Measurements from ENCODE around the gene TARS3.
A peak's percentile ranks its signal among the peaks of the same experiment; 100 is the strongest.
"Not testable (repeated sequence)": the region's sequence is repeated elsewhere in the genome, so short reads cannot be mapped to it uniquely, and the experiment has no call there.

TARS3 gene

DNA sequence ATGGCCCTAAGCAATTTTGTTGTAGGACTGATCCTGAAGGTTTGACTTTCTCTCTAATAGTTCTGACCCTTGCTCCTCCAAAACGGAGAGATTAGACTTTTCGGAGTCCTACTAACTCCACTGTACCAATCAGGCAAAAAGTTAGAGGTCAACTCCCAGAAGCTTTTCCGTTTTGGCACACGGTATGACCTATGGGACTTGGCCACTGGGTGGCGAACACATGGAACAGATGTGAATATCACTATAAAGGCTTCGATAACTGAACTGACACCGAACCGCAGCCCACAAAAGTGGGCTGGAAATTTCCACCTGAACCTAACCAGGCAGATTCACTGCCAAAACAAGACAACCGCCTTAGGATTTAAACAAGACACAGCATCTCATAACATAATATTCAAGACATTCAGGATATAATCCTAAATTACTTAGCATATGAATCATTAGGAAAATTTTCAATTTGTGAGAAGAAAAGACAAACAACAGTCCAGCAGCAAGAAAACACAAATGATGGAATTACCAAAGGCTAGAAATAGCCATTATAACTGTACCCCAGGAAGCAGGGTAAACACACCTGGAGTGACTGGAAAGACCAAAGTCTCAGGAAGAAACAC is 59.9 kb downstream of the TARS3 start:
- peak; percentile 11 for DNase-seq

DNA sequence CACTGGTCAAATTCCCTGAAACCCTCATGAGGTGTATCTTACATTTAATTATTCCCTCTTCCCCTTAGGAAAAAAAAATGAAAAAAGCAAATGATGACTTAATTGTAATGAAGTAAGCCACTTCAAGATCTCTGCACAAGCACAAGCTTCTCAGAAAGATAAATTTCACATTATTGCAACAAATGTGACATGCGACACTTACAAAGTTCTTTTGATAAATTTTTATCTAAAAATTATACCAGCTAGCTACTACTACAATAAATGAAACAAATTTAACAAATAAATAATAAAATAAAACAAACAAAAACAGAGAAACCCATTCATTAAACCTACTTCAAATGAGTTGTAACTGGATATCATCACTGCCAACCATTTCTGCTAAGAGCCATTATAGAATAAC is 62.1 kb downstream of the TARS3 start:
- in situ Hi-C loops (cut with HindIII; ENCODE audit: low pct_ligation_motif_present, low pct_unique_long_range_greater_than_20kb, low sequenced_read_pairs), result no loop called here
- DNase-seq, result no peak

More for the DNA sequence above, 59.9 kb downstream of the TARS3 start:
- in situ Hi-C loops (cut with HindIII; ENCODE audit: low pct_ligation_motif_present, low pct_unique_long_range_greater_than_20kb, low sequenced_read_pairs), result no loop called here

DNA sequence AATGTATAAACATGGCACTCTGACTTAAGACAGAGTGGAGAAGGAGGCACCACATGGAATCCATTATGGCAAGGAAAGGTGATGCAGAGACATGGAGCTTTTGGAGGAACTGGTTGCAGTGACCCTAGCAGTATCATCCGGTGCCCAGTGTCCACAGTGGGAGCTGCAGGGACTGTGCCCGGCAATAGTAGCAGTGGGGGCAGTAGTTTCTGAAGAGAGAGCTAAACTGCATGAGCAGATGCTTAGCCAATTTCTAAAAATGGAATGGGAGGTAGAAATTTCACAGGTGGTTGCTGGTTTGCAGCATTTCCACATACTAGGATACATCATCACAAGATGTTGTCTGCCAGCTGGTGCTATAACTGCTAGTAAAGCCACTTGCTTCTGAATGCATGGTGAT is 64.3 kb downstream of the TARS3 start:
- no peak for DNase-seq
- in situ Hi-C loops (cut with HindIII; ENCODE audit: low pct_ligation_motif_present, low pct_unique_long_range_greater_than_20kb, low sequenced_read_pairs), result no loop called here

DNA sequence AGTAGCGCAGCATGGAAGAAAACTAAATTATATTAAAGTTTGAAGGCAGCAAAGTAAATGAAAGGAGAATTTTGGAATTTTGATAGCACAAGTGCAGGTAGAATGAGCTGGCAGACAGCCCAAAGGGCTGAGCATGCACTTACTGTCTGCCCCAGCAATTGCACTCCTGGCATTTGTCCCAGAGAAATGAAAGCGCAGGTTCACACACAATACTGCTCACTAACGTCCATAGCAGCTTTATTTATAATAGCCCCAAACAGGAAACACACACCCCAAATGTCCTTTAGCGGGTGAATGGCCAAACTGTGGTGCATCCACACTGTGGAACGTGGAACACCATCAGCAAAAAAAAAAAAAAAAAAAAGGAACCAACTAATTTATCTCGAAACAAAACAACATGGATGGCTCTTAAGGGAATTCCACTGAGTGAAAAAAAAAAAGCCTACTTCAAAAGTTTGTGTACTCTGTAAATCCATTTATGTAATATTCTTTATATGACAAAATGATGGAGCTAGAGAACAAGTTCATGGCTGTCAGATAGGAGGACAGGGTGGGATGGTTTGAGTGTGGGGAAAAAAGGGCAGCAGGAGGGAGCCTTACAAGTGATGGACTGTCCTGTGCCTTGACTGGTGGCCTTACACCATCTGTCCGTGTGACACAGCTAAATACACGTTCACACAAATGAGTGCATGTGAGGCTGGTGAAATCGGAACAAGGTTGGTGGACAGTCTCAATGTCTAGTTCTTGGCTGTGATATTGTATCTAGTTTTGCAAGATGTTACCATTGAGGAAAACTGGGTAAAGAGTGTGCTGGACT is 66.1 kb downstream of the TARS3 start:
- in situ Hi-C loops (cut with HindIII; ENCODE audit: low pct_ligation_motif_present, low pct_unique_long_range_greater_than_20kb, low sequenced_read_pairs), result no loop called here
- no peak for DNase-seq

DNA sequence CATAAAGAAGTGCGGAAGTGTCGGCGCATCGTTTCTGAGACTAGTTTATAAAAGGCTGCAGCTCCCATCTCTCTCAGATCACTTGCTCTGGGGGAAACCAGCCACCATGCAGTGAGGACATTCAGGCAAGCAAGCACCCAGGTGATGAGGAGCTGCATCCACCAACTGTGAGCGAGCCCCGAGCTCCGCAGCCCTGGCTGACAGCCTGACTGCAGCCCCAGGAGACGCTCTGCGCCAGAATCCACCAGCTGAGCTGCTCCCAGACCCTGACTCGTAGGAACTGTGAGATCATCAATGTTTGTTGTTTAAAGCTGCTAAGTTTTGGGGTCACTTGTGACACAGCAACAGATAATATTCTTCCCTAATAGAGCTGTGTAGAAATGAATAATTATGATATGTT is 67.1 kb downstream of the TARS3 start:
- in situ Hi-C loops (cut with HindIII; ENCODE audit: low pct_ligation_motif_present, low pct_unique_long_range_greater_than_20kb, low sequenced_read_pairs), result no loop called here

DNA sequence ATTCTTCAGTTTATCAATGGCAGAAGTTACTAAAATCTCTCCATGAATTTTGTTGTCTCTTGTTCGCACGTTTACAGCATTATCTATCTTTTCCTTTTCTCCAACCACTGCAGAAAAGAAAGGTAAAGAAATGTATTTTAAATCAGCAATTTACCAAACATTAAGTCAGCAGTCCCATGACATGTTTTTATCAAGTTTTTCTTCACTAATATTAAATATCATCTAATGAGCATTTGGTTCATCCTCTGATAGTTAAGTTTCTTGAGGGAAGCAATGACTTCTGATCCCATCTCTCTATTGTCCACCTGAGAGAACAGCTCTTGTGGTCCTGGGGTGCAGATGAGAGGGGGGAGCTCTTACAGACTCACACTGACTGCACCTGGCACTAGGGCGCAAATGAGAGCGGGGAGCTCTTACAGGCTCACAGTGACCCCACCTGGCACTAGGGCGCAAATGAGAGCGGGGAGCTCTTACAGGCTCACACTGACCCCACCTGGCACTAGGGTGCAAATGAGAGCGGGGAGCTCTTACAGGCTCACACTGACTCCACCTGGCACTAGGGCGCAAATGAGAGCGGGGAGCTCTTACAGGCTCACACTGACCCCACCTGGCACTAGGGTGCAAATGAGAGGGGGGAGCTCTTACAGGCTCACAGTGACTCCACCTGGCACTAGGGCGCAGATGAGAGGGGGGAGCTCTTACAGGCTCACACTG is 69.5 kb downstream of the TARS3 start:
- DNase-seq, result not testable (repeated sequence)

More for the DNA sequence above, 67.1 kb downstream of the TARS3 start:
- DNase-seq, result no peak

DNA sequence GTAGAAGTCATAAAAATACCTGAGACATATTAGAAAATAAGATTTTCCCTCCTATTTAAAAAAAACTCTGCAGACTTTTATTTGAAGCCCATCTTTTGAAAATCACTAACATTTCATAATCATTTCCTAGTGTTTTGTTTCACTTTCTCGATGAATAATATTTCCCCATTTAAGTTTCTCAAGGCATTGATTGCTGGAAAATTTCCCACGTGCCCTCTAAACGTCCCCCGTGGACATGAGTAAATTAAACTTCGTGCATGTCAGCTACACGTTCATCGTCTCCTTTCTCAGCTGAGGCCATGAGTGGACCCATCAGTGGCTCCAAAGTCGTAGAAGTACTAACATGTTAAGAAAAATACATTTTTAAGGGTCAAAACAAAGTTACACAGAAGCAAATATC is 70.1 kb downstream of the TARS3 start:
- in situ Hi-C loops (cut with HindIII; ENCODE audit: low pct_ligation_motif_present, low pct_unique_long_range_greater_than_20kb, low sequenced_read_pairs), result no loop called here
- DNase-seq, result no peak

More for the DNA sequence above, 69.5 kb downstream of the TARS3 start:
- in situ Hi-C loops (cut with HindIII; ENCODE audit: low pct_ligation_motif_present, low pct_unique_long_range_greater_than_20kb, low sequenced_read_pairs), result not testable (repeated sequence)

DNA sequence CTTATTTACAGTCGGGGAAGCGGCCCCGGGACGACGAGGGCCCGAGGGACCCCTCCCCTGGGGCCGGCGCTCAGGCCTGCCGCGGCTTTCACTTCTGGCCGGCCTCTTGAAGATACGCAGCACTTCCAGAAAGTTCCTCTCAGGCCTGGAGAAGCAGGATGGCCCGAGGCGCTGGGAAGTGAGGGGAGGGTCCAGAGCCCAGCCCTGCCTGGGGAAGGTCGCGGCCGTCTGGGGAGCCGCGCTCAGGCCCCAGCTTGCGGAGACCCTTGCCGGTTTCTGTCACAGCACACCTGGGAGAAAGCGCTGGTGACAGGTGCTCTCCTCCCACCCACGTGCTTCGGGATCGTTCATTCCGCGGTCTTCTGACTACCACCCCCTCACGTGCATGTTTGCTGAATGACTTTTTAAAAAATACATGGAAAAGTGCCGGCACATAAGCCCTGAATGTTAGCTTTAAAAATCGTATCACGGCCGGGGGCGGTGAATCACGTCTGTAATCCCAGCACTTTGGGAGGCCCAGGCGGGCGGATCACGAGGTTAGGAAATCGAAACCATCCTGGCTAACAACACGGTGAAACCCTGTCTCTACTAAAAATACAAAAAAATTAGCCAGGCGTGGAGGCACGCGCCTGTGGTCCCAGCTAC is 71.4 kb downstream of the TARS3 start:
- in situ Hi-C loops (cut with HindIII; ENCODE audit: low pct_ligation_motif_present, low pct_unique_long_range_greater_than_20kb, low sequenced_read_pairs), result no loop called here
- DNase-seq, result peak; percentile 43

DNA sequence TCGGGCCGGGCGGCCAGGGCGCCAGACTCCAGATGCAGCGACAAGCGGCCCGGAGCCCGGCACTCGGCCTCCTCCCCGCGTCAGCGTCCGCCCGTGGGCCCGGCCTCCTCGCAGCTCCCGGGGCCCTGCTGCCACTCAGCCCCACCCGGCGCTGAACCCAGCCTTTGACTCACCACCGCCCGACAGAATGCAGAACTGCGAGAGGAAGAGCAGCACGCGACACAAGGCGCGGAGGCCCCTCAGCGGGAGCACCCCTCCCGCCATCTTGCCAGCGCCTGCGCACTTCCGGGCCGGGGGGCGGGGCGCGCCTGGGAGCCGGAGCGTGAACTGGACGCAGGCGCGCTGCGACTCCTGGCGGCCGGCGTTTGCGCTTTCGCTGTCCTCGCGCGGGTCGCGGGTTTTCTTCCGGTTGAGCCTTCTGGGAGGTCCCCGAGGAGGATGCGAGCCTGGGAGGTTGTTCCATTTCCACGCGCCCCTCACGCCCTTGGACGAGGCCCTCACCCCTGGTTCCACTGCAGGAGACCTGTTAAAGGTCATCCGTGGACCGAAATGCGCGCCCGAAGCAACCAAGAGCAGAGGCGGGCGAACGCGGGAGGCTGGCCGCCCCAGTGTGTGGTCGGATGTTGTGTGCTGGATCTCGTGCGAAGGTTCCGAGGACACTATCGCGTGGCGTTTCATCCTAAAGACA is 72.0 kb downstream of the TARS3 start, which contains the start of gene TM2D3:
TSS of gene TM2D3 (minus strand) at position 284 of the 688 bp plus-strand sequence. CDS start at position 264, 20 bp downstream.
- peak; percentile 90 for DNase-seq

DNA sequence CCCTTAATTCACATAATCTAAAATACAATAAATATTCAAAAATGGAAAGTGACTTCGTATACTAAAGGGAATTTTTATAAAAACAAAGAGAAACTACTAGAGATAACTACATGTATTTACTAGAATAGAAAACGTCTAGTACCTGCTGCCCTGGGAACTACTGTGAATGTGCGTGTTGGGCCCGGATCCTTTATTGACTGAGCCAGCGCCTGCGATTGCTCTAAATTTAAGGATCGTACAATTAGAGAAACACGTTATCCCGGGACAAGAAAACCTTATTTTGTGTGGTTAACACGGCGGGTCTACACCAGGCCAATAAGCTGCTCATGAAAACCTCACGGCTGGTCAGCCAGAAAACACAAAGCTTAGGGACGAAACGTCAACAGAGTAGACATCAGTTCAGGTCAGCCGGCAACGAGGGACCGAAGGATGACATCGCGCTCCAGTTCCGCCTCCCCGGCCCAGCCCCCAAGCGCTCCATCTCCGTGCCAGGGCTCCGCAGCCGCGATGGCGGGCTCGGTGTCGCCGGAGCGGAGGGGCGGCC is 72.6 kb downstream of the TARS3 start:
- peak; percentile 42 for DNase-seq
- in situ Hi-C loops (cut with HindIII; ENCODE audit: low pct_ligation_motif_present, low pct_unique_long_range_greater_than_20kb, low sequenced_read_pairs), result no loop called here

More for the DNA sequence above, 72.0 kb downstream of the TARS3 start, which contains the start of gene TM2D3:
- in situ Hi-C loops (cut with HindIII; ENCODE audit: low pct_ligation_motif_present, low pct_unique_long_range_greater_than_20kb, low sequenced_read_pairs), result no loop called here

DNA sequence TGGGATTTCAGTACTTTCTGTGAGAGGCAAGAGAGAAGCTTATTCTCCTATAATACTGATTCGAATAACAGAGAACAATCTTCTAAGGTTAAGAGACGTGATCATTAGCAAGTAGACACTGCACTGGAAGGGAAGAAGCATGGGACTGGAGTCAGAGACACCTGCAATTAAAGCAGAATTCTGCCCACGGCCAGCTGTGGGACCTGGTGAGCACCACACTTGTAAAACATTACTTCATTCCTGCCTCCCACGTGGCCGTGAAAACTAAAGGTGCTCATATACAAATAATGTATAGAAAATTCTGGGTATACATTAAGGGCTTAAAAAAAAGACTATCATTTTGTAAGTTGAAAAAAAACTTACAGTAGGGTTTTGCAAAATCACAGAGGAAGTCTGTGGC is 74.1 kb downstream of the TARS3 start:
- no peak for DNase-seq
- in situ Hi-C loops (cut with HindIII; ENCODE audit: low pct_ligation_motif_present, low pct_unique_long_range_greater_than_20kb, low sequenced_read_pairs), result no loop called here

DNA sequence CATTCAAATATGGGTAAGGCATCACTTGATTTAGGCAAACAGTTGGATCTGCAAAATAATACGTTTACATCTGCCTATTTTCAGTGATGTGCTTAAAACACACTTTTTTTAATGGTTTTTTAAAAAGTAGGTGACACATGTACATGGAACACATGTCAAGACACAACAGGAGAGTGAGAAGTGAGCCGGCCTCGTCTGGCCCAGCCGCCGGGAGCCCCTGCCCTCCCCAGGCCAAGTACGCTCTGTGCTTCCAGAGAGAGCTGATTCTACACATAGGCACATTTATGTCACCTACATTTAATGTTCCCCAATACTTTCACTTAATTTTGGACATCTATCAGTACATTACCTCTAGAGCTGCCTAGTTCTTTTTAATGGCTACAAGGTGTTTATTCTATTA is 75.9 kb downstream of the TARS3 start:
- no peak for DNase-seq
- in situ Hi-C loops (cut with HindIII; ENCODE audit: low pct_ligation_motif_present, low pct_unique_long_range_greater_than_20kb, low sequenced_read_pairs), result no loop called here

DNA sequence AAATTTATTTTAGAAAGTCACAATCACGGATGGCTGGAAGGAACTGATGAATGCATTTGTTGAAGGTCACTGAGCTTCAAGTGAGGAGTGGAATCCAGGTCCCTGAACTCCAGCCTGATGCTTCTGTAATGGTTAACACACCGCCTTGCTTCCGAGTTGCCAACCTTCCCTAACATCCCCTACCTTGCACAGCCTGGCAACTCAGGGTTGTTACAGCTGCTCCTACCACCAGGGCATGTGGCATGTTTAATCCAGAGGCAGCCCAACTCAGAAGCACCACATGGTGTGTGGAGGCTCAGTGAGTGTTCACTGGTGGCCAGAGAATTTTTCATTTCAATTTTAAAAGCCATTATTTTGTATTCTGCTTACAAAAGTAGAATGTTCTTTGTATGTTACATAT is 77.0 kb downstream of the TARS3 start:
- in situ Hi-C loops (cut with HindIII; ENCODE audit: low pct_ligation_motif_present, low pct_unique_long_range_greater_than_20kb, low sequenced_read_pairs), result no loop called here
- DNase-seq, result no peak

DNA sequence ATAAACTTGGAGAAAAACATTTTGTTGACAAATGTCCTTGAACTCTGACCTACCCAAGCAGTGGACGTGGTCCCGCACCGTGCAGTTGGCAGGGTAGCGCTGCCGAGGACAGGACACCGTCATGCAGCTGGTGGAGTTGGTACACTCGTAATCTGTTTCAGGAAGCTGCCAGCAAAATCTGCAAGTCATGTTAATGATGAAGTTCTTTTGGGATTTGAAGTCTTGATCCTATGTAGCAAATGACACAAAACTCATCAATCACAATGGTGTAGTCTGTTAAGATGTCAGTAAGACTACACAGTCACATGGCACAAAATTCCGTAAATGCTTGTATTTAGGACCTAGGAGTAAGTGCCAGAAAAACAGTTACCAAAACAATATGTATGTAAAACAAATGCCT is 77.6 kb downstream of the TARS3 start:
- in situ Hi-C loops (cut with HindIII; ENCODE audit: low pct_ligation_motif_present, low pct_unique_long_range_greater_than_20kb, low sequenced_read_pairs), result no loop called here
- no peak for DNase-seq

DNA sequence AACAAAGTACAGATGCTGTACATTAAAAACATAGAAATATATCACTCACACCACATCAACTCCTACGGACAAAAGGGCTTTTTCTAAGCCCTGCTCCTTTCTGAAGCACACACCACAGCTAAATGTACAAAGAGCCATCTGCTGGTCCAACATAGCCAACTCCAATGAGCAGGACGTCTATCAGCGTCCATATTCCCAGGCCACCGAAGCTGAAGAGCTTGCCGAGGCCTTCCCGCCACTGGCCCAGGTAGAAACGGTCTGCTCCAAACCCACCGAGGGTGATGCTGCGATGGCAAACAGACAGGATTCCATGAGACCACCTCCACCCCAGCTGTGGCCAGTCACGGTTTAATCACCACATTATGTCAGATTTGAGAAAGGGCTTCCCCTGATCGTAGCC is 81.9 kb downstream of the TARS3 start:
- in situ Hi-C loops (cut with HindIII; ENCODE audit: low pct_ligation_motif_present, low pct_unique_long_range_greater_than_20kb, low sequenced_read_pairs), result no loop called here
- no peak for DNase-seq

DNA sequence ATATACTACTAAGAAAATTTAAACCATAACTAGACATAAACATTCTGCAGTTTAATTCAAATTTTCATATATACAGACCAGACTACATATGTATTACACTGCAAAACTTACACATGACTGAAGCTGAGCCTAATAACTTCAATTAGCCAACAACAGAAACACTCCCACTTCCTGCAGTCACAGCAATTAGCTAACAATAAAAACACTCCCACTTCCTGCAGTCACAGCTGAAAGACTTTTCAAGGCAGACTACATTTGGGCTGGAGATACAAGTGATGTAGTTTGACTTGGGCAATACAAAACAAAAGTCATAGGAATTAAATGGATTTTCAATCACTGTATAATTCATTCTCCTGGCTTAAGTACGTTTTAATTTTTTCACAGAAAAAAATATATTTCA is 82.4 kb downstream of the TARS3 start:
- DNase-seq, result no peak
- in situ Hi-C loops (cut with HindIII; ENCODE audit: low pct_ligation_motif_present, low pct_unique_long_range_greater_than_20kb, low sequenced_read_pairs), result no loop called here

DNA sequence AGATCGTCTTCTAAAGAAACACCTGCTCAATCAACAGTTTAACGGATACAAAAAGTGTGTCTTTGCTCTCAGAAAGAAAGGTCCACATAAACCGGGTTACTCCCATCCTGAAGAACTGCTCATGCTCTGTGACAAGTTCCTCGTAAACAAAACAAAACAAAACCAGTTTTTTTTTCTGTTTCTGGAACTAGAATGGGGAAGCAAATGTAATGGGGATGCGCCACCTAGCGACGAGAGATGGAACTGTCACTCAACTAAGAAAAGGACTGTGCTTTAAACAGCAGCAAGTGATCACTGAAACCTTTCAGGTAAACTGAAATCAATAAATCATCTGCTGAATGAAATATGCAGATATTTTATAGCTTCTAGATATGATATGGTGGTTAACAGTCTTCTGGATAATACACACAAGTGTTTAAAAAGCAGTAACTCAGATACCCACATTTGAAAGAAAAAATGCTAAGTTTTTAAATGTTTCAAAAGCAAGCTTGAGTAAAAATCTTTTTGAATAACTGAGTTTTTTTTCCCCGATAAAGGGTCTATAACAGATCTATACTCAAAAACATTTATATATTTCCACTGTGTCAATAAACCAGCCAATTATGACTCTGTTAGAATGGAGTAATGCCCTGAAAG is 83.0 kb downstream of the TARS3 start:
- peak; percentile 55 for DNase-seq
- in situ Hi-C loops (cut with HindIII; ENCODE audit: low pct_ligation_motif_present, low pct_unique_long_range_greater_than_20kb, low sequenced_read_pairs), result no loop called here

DNA sequence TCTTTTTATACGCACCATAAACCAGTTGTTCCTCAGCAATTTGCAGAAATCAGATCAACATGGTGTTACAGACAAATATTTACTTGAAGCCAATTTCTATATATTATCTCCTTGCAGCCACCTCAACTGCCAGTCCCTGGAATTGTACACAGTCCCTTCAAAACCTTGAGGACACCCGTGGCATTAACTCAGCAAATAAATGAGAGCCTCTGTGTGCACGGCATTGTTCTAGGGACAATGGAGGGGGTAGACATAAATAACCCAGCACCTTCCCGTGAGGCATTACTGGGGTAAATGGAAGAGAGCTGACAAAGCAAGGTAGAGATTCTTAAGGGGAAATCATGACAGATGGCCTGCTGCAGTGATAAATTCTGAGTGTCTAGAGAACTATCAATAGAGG is 84.6 kb downstream of the TARS3 start:
- in situ Hi-C loops (cut with HindIII; ENCODE audit: low pct_ligation_motif_present, low pct_unique_long_range_greater_than_20kb, low sequenced_read_pairs), result no loop called here

More for the DNA sequence above, 84.6 kb downstream of the TARS3 start:
- no peak for DNase-seq
